ENCODE data around the gene SERPINA4. TPM values are rescaled to one million over a fixed set of nuclear protein-coding genes. Genes with fewer than 3 reads are reported as not detected.
"Not testable (repeated sequence)": the region's sequence is repeated elsewhere in the genome, so short reads cannot be mapped to it uniquely, and the experiment has no call there.

The SERPINA4 gene
- total RNA-seq, 1 donor from 2014 or later = not detected

GRCh38 chr14:94602722-94603121 lies 41.5 kb downstream of the SERPINA4 start:
- no peak for TF ChIP-seq CTCF (IDR thresholded peaks at IDR 0.05; ENCODE audit: unreplicated experiment)
- Mint-ChIP-seq H3K9me3 (ENCODE audit: unreplicated experiment) (no peaks in the 10 kb centered on the region), H3K4me3 (ENCODE audit: unreplicated experiment) (no peak overlapping the region), H3K27me3 (ENCODE audit: unreplicated experiment) (no peaks in the 10 kb centered on the region), H3K4me1 (ENCODE audit: unreplicated experiment) (peaks cover 7% of the 10 kb centered on the region), H3K27ac (ENCODE audit: unreplicated experiment) (no peak overlapping the region), H3K36me3 (ENCODE audit: low read depth, unreplicated experiment) (no peaks in the 10 kb centered on the region)
- no peak for DNase-seq (ENCODE audit: low spot score)

GRCh38 chr14:94605361-94605760 lies 44.1 kb downstream of the SERPINA4 start:
- peaks cover 2% of the 10 kb centered on the region for H3K27me3 Mint-ChIP-seq (ENCODE audit: unreplicated experiment)
- no peaks in the 10 kb centered on the region for H3K36me3 Mint-ChIP-seq (ENCODE audit: low read depth, unreplicated experiment)
- H3K9me3 Mint-ChIP-seq (ENCODE audit: unreplicated experiment) = no peaks in the 10 kb centered on the region
- H3K4me3 Mint-ChIP-seq (ENCODE audit: unreplicated experiment) = no peak overlapping the region
- H3K27ac Mint-ChIP-seq (ENCODE audit: unreplicated experiment) = no peak overlapping the region
- DNase-seq (ENCODE audit: low spot score) = no peak
- TF ChIP-seq CTCF (IDR thresholded peaks at IDR 0.05; ENCODE audit: unreplicated experiment) = no peak
- H3K4me1 Mint-ChIP-seq (ENCODE audit: unreplicated experiment) = no peaks in the 10 kb centered on the region

GRCh38 chr14:94608966-94609365 lies 47.7 kb downstream of the SERPINA4 start:
- not testable (repeated sequence) for DNase-seq (ENCODE audit: low spot score); H3K27ac Mint-ChIP-seq (ENCODE audit: unreplicated experiment); H3K4me3 Mint-ChIP-seq (ENCODE audit: unreplicated experiment); H3K9me3 Mint-ChIP-seq (ENCODE audit: unreplicated experiment); H3K27me3 Mint-ChIP-seq (ENCODE audit: unreplicated experiment); H3K4me1 Mint-ChIP-seq (ENCODE audit: unreplicated experiment); H3K36me3 Mint-ChIP-seq (ENCODE audit: low read depth, unreplicated experiment)

GRCh38 chr14:94611179-94611578 lies 49.9 kb downstream of the SERPINA4 start:
- Mint-ChIP-seq H3K4me3 (ENCODE audit: unreplicated experiment) (no peak overlapping the region), H3K9me3 (ENCODE audit: unreplicated experiment) (no peaks in the 10 kb centered on the region), H3K27me3 (ENCODE audit: unreplicated experiment) (peaks cover 5% of the 10 kb centered on the region), H3K36me3 (ENCODE audit: low read depth, unreplicated experiment) (no peaks in the 10 kb centered on the region), H3K27ac (ENCODE audit: unreplicated experiment) (no peak overlapping the region), H3K4me1 (ENCODE audit: unreplicated experiment) (no peaks in the 10 kb centered on the region)
- no peak for TF ChIP-seq CTCF (IDR thresholded peaks at IDR 0.05; ENCODE audit: unreplicated experiment)
- no peak for DNase-seq (ENCODE audit: low spot score)

GRCh38 chr14:94612174-94612573 lies 50.9 kb downstream of the SERPINA4 start, which contains the start of gene SERPINA3:
Gene SERPINA3, plus strand, starts transcription at chr14:94612391. Its CDS starts 2,051 bp downstream, at chr14:94614442.
- Mint-ChIP-seq H3K4me3 (ENCODE audit: unreplicated experiment) (no peak within 1 kb of the TSS), H3K9me3 (ENCODE audit: unreplicated experiment) (peaks cover under 1% of the 10 kb centered on the region), H3K27me3 (ENCODE audit: unreplicated experiment) (peaks cover 8% of the 10 kb centered on the region), H3K4me1 (ENCODE audit: unreplicated experiment) (no peaks in the 10 kb centered on the region), H3K27ac (ENCODE audit: unreplicated experiment) (no peak within 1 kb of the TSS), H3K36me3 (ENCODE audit: low read depth, unreplicated experiment) (peaks cover 2% of the 10 kb centered on the region)
- no peak for DNase-seq (ENCODE audit: low spot score)
- TF ChIP-seq CTCF (IDR thresholded peaks at IDR 0.05; ENCODE audit: unreplicated experiment) = no peak

All from endothelial cell (in vitro differentiated cells).